HepG2 (cell line): Measurements from ENCODE around the gene PKM. TPM values are rescaled to one million over a fixed set of nuclear protein-coding genes. Genes with fewer than 3 reads are reported as not detected.

Experiments
- AGO1 ChIP-seq: fragments of 200-400 bp; formaldehyde crosslinking; IDR thresholded peaks from 2 replicates; pipeline ENCODE4 v1.6.1; 2017; ENCODE audit warnings: mild to moderate bottlenecking, low read depth, low read length, moderate library complexity; ENCODE audit not compliant: poor library complexity, severe bottlenecking
- ATF5 ChIP-seq: sonication (generic); formaldehyde crosslinking; IDR thresholded peaks from 2 replicates; pipeline ENCODE4 v1.4.0; 2020; ENCODE audit warnings: mild to moderate bottlenecking, low read depth, missing genetic modification reagents
- FOXA3 ChIP-seq: IDR thresholded peaks from 2 replicates; pipeline ENCODE4 v1.6.1; 2016; ENCODE audit warnings: missing genetic modification reagents, missing compliant biosample characterization
- KIAA2018 ChIP-seq: sonication (generic); formaldehyde crosslinking; IDR thresholded peaks from 2 replicates; pipeline ENCODE4 v1.5.0; 2020; ENCODE audit warnings: mild to moderate bottlenecking, missing genetic modification reagents, borderline replicate concordance
- PHF20 ChIP-seq: sonication (generic); formaldehyde crosslinking; IDR thresholded peaks from 2 replicates; pipeline ENCODE4 v1.5.0; 2020; ENCODE audit warnings: mild to moderate bottlenecking, missing genetic modification reagents
- SCMH1 ChIP-seq: sonication (generic); formaldehyde crosslinking; IDR thresholded peaks from 2 replicates; pipeline ENCODE4 v1.9.0; 2021; ENCODE audit warnings: missing genetic modification reagents, mild to moderate bottlenecking, borderline replicate concordance
- SRSF1 ChIP-seq: fragments of 200-400 bp; formaldehyde crosslinking; optimal IDR thresholded peaks from 2 replicates; pipeline ENCODE3; 2017; ENCODE audit warnings: mild to moderate bottlenecking, low read depth, low read length, moderate library complexity
- TAF1 ChIP-seq: sonication (generic); formaldehyde crosslinking; IDR thresholded peaks from 2 replicates; pipeline ENCODE4 v1.4.0; 2020; ENCODE audit warnings: missing genetic modification reagents
- ZBTB33 ChIP-seq: sonication (generic); formaldehyde crosslinking; IDR thresholded peaks from 2 replicates; pipeline ENCODE4 v1.4.0; 2020; ENCODE audit warnings: missing genetic modification reagents
- ZFP36L1 ChIP-seq: sonication (generic); formaldehyde crosslinking; IDR thresholded peaks from 2 replicates; pipeline ENCODE4 v1.8.0; 2022; ENCODE audit warnings: mild to moderate bottlenecking, missing genetic modification reagents, moderate library complexity
- ZNF253 ChIP-seq: sonication (generic); formaldehyde crosslinking; IDR thresholded peaks from 2 replicates; pipeline ENCODE4 v1.8.0; 2022; ENCODE audit warnings: mild to moderate bottlenecking, missing genetic modification reagents, borderline replicate concordance
- ZNF512B ChIP-seq: sonication (generic); formaldehyde crosslinking; IDR thresholded peaks from 2 replicates; pipeline ENCODE4 v1.5.1; 2020; ENCODE audit warnings: missing genetic modification reagents, mild to moderate bottlenecking, borderline replicate concordance
- ZNF788 ChIP-seq: sonication (generic); formaldehyde crosslinking; IDR thresholded peaks from 2 replicates; pipeline ENCODE4 v1.5.0; 2020; ENCODE audit warnings: mild to moderate bottlenecking, missing genetic modification reagents, borderline replicate concordance
- ZNF883 ChIP-seq: sonication (generic); formaldehyde crosslinking; IDR thresholded peaks from 2 replicates; pipeline ENCODE4 v1.5.1; 2020; ENCODE audit warnings: mild to moderate bottlenecking, missing genetic modification reagents; ENCODE audit errors: not compliant biosample characterization
- polyA plus RNA-seq, 8 experiments: library from polyadenylated mRNA; depleted of rRNA in 3 of 8; stranded (reverse) in 7 of 8; unstranded in 1 of 8; fragments of >200 nt; fragmentation: Illumina TruSeq in 4 of 8; extraction: Trizol in 4 of 8; gene quantifications; 2 replicates each; pipeline versions ENCODE4 v1.2.1 to v1.2.3, GENCODE V29; 2011 to 2016; ENCODE audit warnings: low read depth in 4 of 8, missing spikeins in 1 of 8, mixed read lengths in 1 of 8; ENCODE audit not compliant: insufficient read depth in 1 of 8
- total RNA-seq, 5 experiments: library from RNA; depleted of rRNA; stranded (reverse); fragments of >200 nt; fragmentation: Illumina TruSeq; extraction: Trizol; gene quantifications; 2 replicates each; pipeline ENCODE4 v1.2.3, GENCODE V29; 2016; ENCODE audit warnings: low read depth in 1 of 5

Gene PKM
- total and polyA plus RNA-seq, 2 of the 13 experiments (the other 11 are each of a cell fraction or from before 2014, with no cell fraction given) = 488 to 780 TPM

- 0 out of 2 replicates have a peak, but pooled peaks have one; percentile 0 for TF ChIP-seq KIAA2018 (CRISPR knock-in tag)
- no peak for TF ChIP-seq ATF5 (CRISPR knock-in tag)
- no peak for TF ChIP-seq TAF1 (CRISPR knock-in tag)
- TF ChIP-seq FOXA3 = no peak
- TF ChIP-seq ZNF253 = no peak
- no peak for TF ChIP-seq SRSF1
- no peak for TF ChIP-seq ZBTB33 (CRISPR knock-in tag)
- no peak for TF ChIP-seq ZNF512B (CRISPR knock-in tag)
- TF ChIP-seq AGO1 = no peak
- no peak for TF ChIP-seq SCMH1 (CRISPR knock-in tag)
- TF ChIP-seq ZNF788 = peak; percentile 40; the same call in 1 of the 2 replicates
- TF ChIP-seq PHF20 (CRISPR knock-in tag) = no peak
- peak; percentile 0 for TF ChIP-seq ZNF883 (CRISPR knock-in tag)
- no peak for TF ChIP-seq ZFP36L1
These were observed 559 bp downstream of the PKM start (continued) for GRCh38 chr15:72230197-72231065.
